ENCODE data around the gene XCL2. TPM values are rescaled to one million over a fixed set of nuclear protein-coding genes. Genes with fewer than 3 reads are reported as not detected.
"Not testable (repeated sequence)": the region's sequence is repeated elsewhere in the genome, so short reads cannot be mapped to it uniquely, and the experiment has no call there.

XCL2 gene
- total RNA-seq, 1 donor from 2014 or later = not detected

DNA sequence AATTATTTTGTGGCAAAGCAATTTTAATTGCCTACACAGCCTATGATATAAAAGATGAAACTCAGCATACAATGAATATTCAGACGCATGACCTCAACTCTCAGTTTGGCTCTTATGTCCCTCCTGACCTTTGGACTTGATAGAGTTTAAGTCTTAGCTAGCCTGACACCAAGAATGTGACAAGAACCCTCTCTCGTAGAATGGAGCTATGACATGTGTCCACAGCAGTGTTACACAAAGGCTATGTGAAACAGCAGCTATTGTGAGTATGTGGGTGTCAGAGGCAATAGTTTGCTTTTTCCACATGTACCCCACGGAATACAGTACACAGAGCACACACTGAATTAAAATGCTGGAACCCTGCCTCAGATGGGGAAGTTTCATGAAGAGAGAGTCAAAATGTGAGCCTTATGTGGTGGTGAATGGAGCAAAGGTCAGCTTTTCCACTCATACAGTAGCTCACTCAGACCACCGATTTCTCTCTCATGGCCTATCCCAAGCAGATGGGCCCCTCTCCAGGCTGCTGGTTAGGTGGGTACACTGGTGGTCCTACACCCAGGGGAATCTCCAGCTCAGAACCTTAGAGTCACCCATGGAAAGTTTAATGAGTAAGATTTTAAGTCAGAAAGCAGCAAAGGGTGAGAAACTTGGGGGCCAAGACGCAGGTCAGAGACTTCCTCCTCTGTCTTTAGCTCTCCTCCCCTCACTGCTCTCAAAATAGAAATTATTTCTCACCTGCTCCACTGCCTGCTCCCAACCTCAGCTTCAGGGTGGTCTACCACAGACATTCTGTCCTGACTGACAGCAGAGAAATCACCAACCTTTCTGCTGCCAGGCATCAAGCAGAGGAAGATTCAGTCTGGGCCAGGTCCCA lies 10.1 kb upstream of the XCL2 start:
- no peaks in the 10 kb centered on the region for H3K27me3 ChIP-seq (ENCODE audit: control insufficient read depth, insufficient read depth, low read length)
- H3K4me3 ChIP-seq (ENCODE audit: low read depth, low read length) = no peak overlapping the region
- no peak for TF ChIP-seq CTCF (IDR thresholded peaks at IDR 0.05; ENCODE audit: insufficient read depth, low read length, poor library complexity, severe bottlenecking)
- H3K36me3 ChIP-seq (ENCODE audit: control insufficient read depth, insufficient read depth, low read length) = no peaks in the 10 kb centered on the region
- no peak for DNase-seq (ENCODE audit: low read depth)

DNA sequence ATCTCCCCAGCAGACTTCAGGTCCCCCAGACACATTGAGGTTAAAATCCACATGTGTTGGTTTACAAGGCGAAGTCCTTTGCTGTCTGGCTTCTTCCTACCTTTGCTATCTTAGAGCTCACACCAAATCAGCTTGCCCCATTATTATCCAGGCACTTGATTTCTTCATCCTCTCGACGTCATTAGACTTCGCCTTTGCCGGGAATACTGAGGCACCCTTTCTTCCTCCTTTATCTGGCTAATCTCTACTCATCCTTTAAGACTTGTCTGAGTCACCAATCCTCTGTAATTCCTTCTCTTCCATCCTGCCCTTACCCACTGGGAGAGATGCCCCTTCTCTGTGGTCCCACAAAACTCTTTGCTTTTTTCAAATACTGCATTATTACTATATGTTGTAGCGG lies 9.2 kb upstream of the XCL2 start:
- Histone ChIP-seq H3K4me3 (ENCODE audit: low read depth, low read length) (no peak overlapping the region), H3K36me3 (ENCODE audit: control insufficient read depth, insufficient read depth, low read length) (no peaks in the 10 kb centered on the region), H3K27me3 (ENCODE audit: control insufficient read depth, insufficient read depth, low read length) (no peaks in the 10 kb centered on the region)
- no peak for DNase-seq (ENCODE audit: low read depth)
- TF ChIP-seq CTCF (IDR thresholded peaks at IDR 0.05; ENCODE audit: insufficient read depth, low read length, poor library complexity, severe bottlenecking) = no peak

- H3K36me3 ChIP-seq (ENCODE audit: control insufficient read depth, insufficient read depth, low read length) = no peaks in the 10 kb centered on the region
- no peaks in the 10 kb centered on the region for H3K27me3 ChIP-seq (ENCODE audit: control insufficient read depth, insufficient read depth, low read length)
- TF ChIP-seq CTCF (IDR thresholded peaks at IDR 0.05; ENCODE audit: insufficient read depth, low read length, poor library complexity, severe bottlenecking) = no peak
- DNase-seq (ENCODE audit: low read depth) = no peak
- no peak overlapping the region for H3K4me3 ChIP-seq (ENCODE audit: low read depth, low read length)
Observed at GRCh38 chr1:168551688-168552087, 7.9 kb upstream of the XCL2 start.

DNA sequence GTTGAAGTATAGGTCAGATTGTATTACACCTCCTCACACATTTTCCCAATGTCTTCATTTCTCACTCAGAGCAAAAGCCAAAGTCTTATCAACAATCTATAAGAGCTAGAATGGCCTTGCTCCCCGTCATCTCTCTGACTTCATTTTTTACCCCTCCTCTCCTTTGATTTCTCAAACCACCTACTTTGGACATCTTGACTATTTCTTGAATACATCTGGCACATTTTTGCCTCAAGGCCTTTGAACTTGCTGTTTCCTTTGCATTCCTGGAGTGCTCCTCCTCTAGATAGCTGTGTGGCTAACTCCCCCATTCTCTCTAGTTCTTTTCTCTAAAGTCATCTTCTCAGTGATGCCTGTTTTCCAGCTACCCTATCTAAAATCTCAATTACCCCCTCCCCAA lies 7.2 kb upstream of the XCL2 start:
- H3K4me3 ChIP-seq (ENCODE audit: low read depth, low read length) = no peak overlapping the region
- no peak for DNase-seq (ENCODE audit: low read depth)
- H3K36me3 ChIP-seq (ENCODE audit: control insufficient read depth, insufficient read depth, low read length) = no peaks in the 10 kb centered on the region
- no peak for TF ChIP-seq CTCF (IDR thresholded peaks at IDR 0.05; ENCODE audit: insufficient read depth, low read length, poor library complexity, severe bottlenecking)
- H3K27me3 ChIP-seq (ENCODE audit: control insufficient read depth, insufficient read depth, low read length) = no peaks in the 10 kb centered on the region

GRCh38 chr1:168546553-168546895 lies 2.7 kb upstream of the XCL2 start:
- H3K27me3 ChIP-seq (ENCODE audit: control insufficient read depth, insufficient read depth, low read length); H3K4me3 ChIP-seq (ENCODE audit: low read depth, low read length); DNase-seq (ENCODE audit: low read depth); H3K36me3 ChIP-seq (ENCODE audit: control insufficient read depth, insufficient read depth, low read length): not testable (repeated sequence)

DNA sequence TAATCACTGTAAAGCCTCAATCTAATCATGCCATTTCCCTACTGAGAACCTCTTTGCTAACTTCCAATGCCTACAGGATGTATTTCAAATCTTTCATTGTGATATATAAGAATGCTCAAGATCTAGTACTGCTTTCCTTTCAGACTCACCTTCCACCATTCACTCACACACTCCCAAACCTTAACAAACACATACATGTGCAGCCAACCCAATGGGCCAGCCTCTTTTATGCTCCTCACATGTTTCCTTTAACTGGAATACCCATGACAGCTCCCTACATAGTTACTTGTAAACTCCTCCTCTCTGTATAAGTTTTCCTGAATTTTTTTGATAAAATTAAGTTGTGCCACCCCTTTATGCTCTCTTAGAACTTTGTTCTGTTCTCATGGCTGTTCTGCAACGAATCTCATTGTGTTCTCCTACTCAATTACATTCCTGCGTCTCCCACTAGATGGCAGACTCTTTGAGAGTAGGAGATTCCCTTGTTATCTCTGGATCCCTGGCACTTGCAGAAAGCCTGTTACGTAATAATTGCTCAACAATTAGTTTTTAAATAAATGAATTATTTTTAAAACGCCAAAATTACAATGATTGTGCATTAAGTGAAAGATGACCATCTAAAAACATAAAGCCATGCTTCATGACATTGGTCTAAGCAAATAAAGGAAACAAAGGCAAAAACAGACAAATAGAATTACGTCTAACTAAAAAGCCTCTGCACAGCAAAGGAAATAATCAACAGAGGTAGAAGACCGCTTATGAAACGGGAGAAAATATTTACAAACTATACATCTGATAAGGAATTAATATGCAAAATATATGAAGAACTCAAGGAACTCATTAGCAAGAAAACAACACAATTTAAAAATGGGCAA lies 2.1 kb upstream of the XCL2 start:
- TF ChIP-seq CTCF (IDR thresholded peaks at IDR 0.05; ENCODE audit: insufficient read depth, low read length, poor library complexity, severe bottlenecking) = peak; percentile 41
- H3K36me3 ChIP-seq (ENCODE audit: control insufficient read depth, insufficient read depth, low read length); H3K27me3 ChIP-seq (ENCODE audit: control insufficient read depth, insufficient read depth, low read length); H3K4me3 ChIP-seq (ENCODE audit: low read depth, low read length); DNase-seq (ENCODE audit: low read depth): not testable (repeated sequence)

DNA sequence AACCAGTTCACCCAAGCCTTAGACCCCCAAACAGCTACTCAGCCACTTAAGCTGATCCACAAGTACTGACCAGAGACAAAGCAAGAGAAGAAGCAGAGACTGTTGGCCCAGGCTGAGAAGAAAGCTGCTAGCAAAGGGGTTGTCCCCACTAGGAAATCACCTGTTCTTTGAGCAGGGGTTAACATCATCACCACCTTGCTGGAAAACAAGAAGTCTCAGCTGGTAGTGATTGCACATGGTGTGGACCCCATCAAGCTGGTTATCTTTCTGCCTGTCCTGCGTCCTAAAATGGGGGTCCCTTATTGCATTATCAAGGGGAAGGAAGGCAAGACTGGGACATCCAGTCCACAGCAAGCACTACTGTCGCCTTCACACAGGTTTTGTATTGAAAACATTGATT lies 819 bp downstream of the XCL2 start:
- not testable (repeated sequence) for H3K27me3 ChIP-seq (ENCODE audit: control insufficient read depth, insufficient read depth, low read length); DNase-seq (ENCODE audit: low read depth); H3K36me3 ChIP-seq (ENCODE audit: control insufficient read depth, insufficient read depth, low read length); H3K4me3 ChIP-seq (ENCODE audit: low read depth, low read length)

DNA sequence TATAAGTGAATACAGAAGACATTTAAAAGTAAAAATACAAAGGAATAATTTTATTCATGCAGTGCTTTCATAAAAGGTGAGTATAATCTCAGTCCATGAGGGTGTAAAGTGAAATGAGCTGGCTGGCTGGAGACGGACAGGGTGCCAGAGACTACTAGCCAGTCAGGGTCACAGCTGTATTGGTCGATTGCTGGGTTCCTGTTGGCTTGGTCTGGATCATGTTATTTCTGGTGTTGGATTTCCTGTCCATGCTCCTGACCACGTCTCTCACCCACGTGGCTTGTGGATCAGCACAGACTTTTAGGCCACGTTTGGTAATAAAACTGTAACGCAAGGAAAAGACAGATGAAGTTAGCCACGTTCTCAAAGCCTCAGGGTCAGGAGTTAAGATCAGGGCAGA lies 3.0 kb downstream of the XCL2 start:
- not testable (repeated sequence) for DNase-seq (ENCODE audit: low read depth); H3K36me3 ChIP-seq (ENCODE audit: control insufficient read depth, insufficient read depth, low read length); H3K4me3 ChIP-seq (ENCODE audit: low read depth, low read length); H3K27me3 ChIP-seq (ENCODE audit: control insufficient read depth, insufficient read depth, low read length)
